Activated B cell treated with CpG ODN at 0.5 μM for 24 hours (primary cell): ENCODE results near the gene LENG1. TPM values are rescaled to one million over a fixed set of nuclear protein-coding genes. Genes with fewer than 3 reads are reported as not detected.

Experiments used
- ATAC-seq: fragments of 200-7000 bp; cut with Tn5 transposase; one replicate; pipeline ENCODE4 v1.10.0; 2021; ENCODE audit warnings: low read depth, mild to moderate bottlenecking, moderate library complexity
- CTCF ChIA-PET: fragments of 350-600 bp; sonication (Branson Sonifier 250); formaldehyde crosslinking; loops from one replicate; lab custom pipeline; 2021; ENCODE audit warnings: antibody characterized with exemption; lab: Charles Lee
- POLR2A ChIA-PET: fragments of 350-600 bp; sonication (Branson Sonifier 250); formaldehyde crosslinking; loops from one replicate; lab custom pipeline; 2021; ENCODE audit warnings: antibody characterized with exemption; lab: Charles Lee
- DNase-seq: peaks from one replicate; pipeline ENCODE4 v3.0.0; 2022
- H3K27ac Mint-ChIP-seq: one replicate; pipeline ENCODE4 v1.8.0; 2020; ENCODE audit warnings: mixed read lengths
- H3K27me3 Mint-ChIP-seq: one replicate; pipeline ENCODE4 v1.8.0; 2021; ENCODE audit warnings: mixed read lengths
- H3K36me3 Mint-ChIP-seq: one replicate; pipeline ENCODE4 v1.8.0; 2021; ENCODE audit warnings: low read depth, mixed read lengths
- H3K4me1 Mint-ChIP-seq: one replicate; pipeline ENCODE4 v1.8.0; 2021; ENCODE audit warnings: mixed read lengths
- H3K4me3 Mint-ChIP-seq: one replicate; pipeline ENCODE4 v1.8.0; 2020; ENCODE audit warnings: mild to moderate bottlenecking, mixed read lengths
- H3K9me3 Mint-ChIP-seq: one replicate; pipeline ENCODE4 v1.8.0; 2020; ENCODE audit warnings: mixed read lengths
- CTCF ChIP-seq: fragments of 200-600 bp; IDR thresholded peaks from one replicate; pipeline ENCODE4 v1.8.0; 2022; ENCODE audit warnings: antibody characterized with exemption, mild to moderate bottlenecking
- intact Hi-C: fragments of 100-400 bp; cut with micrococcal nuclease; formaldehyde crosslinking; loops from one replicate; pipeline ENCODE4 v1.15.1; 2024
- total RNA-seq: library from RNA; stranded (reverse); gene quantifications from 2 replicates; pipeline ENCODE4 v1.2.3, GENCODE V29; 2022

LENG1 gene
- total RNA-seq, 1 donor from 2014 or later = 8.3 TPM

GRCh38 chr19:54189735-54190502, 30.4 kb upstream of the LENG1 start:
- Mint-ChIP-seq H3K4me1 (peaks cover 35% of the 10 kb centered on the region), H3K27me3 (no peaks in the 10 kb centered on the region), H3K36me3 (peaks cover 32% of the 10 kb centered on the region), H3K4me3 (peak overlapping the region; percentile 90), H3K9me3 (no peaks in the 10 kb centered on the region), H3K27ac (peak overlapping the region; percentile 98)
- TF ChIP-seq CTCF = no peak
- DNase-seq (peak; percentile 99), ATAC-seq (peak; percentile 57)
- intact Hi-C loops = loop anchor here (1.0 kb wide), 8 partner anchors 10 to 323 kb away; partner anchors contain the start of genes CNOT3, LENG1, MYADM and NDUFA3
- ChIA-PET CTCF (interaction anchor here (0.6 to 2.2 kb wide), 12 partner anchors 9 to 209 kb away, joined by 3 to 13 read pairs (median 4); partner anchors contain the start of genes CNOT3 and TMC4), POLR2A (interaction anchor here (0.6 to 7.7 kb wide), 24 partner anchors 10 to 1931 kb away, joined by 3 to 244 read pairs (median 6); partner anchors contain the start of genes CNOT3, LENG1, LENG8 and LENG9)

GRCh38 chr19:54189145-54189734, 29.7 kb upstream of the LENG1 start, which contains the start of gene MBOAT7:
MBOAT7 (minus strand) TSS chr19:54189580; CDS start chr19:54188508, 1,072 bp downstream.
- no peak for TF ChIP-seq CTCF
- peaks cover 30% of the 10 kb centered on the region for H3K36me3 Mint-ChIP-seq
- ChIA-PET CTCF (interaction anchor here (0.6 to 2.2 kb wide), 12 partner anchors 10 to 209 kb away, joined by 3 to 13 read pairs (median 4); partner anchors contain the start of genes CNOT3 and TMC4), POLR2A (interaction anchor here (0.5 to 7.7 kb wide), 19 partner anchors 11 to 1932 kb away, joined by 3 to 244 read pairs (median 5); partner anchors contain the start of genes CNOT3, LENG1, LENG8 and LENG9)
- peaks cover 35% of the 10 kb centered on the region for H3K4me1 Mint-ChIP-seq
- H3K4me3 Mint-ChIP-seq = peak within 1 kb of the TSS; percentile 90
- H3K27ac Mint-ChIP-seq = peak within 1 kb of the TSS; percentile 98
- intact Hi-C loops = loop anchor here (1.0 kb wide), 1 partner anchor 42 kb away; no protein-coding TSS in a partner anchor
- no peak for DNase-seq
- H3K9me3 Mint-ChIP-seq = no peaks in the 10 kb centered on the region
- H3K27me3 Mint-ChIP-seq = no peaks in the 10 kb centered on the region
- peak; percentile 4 for ATAC-seq

GRCh38 chr19:54188215-54188871, 28.8 kb upstream of the LENG1 start:
- Mint-ChIP-seq H3K27ac (peak overlapping the region; percentile 46), H3K27me3 (no peaks in the 10 kb centered on the region), H3K9me3 (no peaks in the 10 kb centered on the region), H3K36me3 (peaks cover 27% of the 10 kb centered on the region), H3K4me1 (peaks cover 35% of the 10 kb centered on the region), H3K4me3 (peak overlapping the region; percentile 90)
- intact Hi-C loops = no loop called here
- ATAC-seq = no peak
- CTCF ChIA-PET = interaction anchor here (1.3 to 1.6 kb wide), 2 partner anchors 19 to 52 kb away, joined by 8 to 9 read pairs; partner anchors contain the start of gene CNOT3
- no peak for TF ChIP-seq CTCF
- DNase-seq = no peak
- POLR2A ChIA-PET = interaction anchor here (2.0 to 7.7 kb wide), 5 partner anchors 12 to 73 kb away, joined by 24 to 244 read pairs (median 68); partner anchors contain the start of genes CNOT3, LENG1, PRPF31 and RPS9

- DNase-seq = no peak
- Mint-ChIP-seq H3K27me3 (no peaks in the 10 kb centered on the region), H3K4me1 (peaks cover 27% of the 10 kb centered on the region), H3K9me3 (no peaks in the 10 kb centered on the region), H3K27ac (no peak overlapping the region), H3K4me3 (no peak overlapping the region), H3K36me3 (peaks cover 18% of the 10 kb centered on the region)
- TF ChIP-seq CTCF = no peak
- no peak for ATAC-seq
- ChIA-PET CTCF (no interaction called here), POLR2A (interaction anchor here (0.6 to 7.7 kb wide), 3 partner anchors 9 to 19 kb away, joined by 5 to 244 read pairs (median 69); partner anchors contain the start of gene RPS9)
- intact Hi-C loops = no loop called here
Observed at GRCh38 chr19:54186934-54187381, 27.4 kb upstream of the LENG1 start.
